Adrenal gland (tissue), 5 donors: Measurements from ENCODE around the gene CCDC116.

ENCODE experiments used
- POLR2A ChIP-seq, 2 donors: fragments of 450-650 bp; IDR thresholded peaks; one replicate each; pipeline ENCODE4 v1.6.1; 2017; ENCODE audit warnings: antibody characterized with exemption in 2 of 2, mild to moderate bottlenecking in 2 of 2, moderate library complexity in 1 of 2
- TF ChIP-seq, protein P1 (sequence below), 6 experiments: fragments of 450-650 bp in 4 of 6; fragments of 200-600 bp in 2 of 6; sonication (generic) in 1 of 6; IDR thresholded peaks; 1 replicate in 5 of 6; 2 replicates in 1 of 6; pipeline versions ENCODE4 v1.5.1 to v1.8.0; 2016 to 2021; ENCODE audit warnings: antibody characterized with exemption in 6 of 6, mild to moderate bottlenecking in 2 of 6, moderate library complexity in 1 of 6
- donor health status: DM: no; HTN: no; CAD: no.

DNA sequence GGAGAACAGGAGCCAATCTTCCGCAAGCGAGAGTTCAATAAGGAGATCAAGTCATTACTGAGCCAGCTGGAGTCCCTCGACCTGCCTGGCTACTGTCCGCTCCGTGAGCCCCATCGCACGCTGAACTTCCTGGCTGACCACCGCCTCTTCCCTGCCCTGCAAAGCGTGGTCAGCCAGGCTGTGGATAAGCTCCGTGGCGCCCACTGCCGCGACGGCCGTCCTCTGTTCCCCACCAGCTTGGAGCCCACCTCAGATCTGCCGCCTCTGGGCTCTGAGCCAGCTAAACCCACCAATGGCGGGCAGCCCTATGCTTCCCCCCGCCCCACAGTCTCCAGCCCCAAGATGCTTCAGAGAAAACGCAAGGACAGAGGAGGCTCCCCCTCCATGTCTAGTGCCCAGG lies 2.3 kb downstream of the CCDC116 start:
- TF ChIP-seq, protein P1, sequence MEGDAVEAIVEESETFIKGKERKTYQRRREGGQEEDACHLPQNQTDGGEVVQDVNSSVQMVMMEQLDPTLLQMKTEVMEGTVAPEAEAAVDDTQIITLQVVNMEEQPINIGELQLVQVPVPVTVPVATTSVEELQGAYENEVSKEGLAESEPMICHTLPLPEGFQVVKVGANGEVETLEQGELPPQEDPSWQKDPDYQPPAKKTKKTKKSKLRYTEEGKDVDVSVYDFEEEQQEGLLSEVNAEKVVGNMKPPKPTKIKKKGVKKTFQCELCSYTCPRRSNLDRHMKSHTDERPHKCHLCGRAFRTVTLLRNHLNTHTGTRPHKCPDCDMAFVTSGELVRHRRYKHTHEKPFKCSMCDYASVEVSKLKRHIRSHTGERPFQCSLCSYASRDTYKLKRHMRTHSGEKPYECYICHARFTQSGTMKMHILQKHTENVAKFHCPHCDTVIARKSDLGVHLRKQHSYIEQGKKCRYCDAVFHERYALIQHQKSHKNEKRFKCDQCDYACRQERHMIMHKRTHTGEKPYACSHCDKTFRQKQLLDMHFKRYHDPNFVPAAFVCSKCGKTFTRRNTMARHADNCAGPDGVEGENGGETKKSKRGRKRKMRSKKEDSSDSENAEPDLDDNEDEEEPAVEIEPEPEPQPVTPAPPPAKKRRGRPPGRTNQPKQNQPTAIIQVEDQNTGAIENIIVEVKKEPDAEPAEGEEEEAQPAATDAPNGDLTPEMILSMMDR (IDR thresholded peaks at IDR 0.05), result no peak
- no peak for TF ChIP-seq POLR2A (IDR thresholded peaks at IDR 0.05)
